ENCODE results near the gene H3-3A.

The H3-3A gene

GRCh38 chr1:226054519-226055327 lies 7.8 kb upstream of the H3-3A start:
- ATAC-seq = no peak

- no peak for ATAC-seq
These were observed 2.8 kb upstream of the H3-3A start for GRCh38 chr1:226059709-226060108.

GRCh38 chr1:226060427-226060826 lies 2.1 kb upstream of the H3-3A start:
- no peak for ATAC-seq

DNA sequence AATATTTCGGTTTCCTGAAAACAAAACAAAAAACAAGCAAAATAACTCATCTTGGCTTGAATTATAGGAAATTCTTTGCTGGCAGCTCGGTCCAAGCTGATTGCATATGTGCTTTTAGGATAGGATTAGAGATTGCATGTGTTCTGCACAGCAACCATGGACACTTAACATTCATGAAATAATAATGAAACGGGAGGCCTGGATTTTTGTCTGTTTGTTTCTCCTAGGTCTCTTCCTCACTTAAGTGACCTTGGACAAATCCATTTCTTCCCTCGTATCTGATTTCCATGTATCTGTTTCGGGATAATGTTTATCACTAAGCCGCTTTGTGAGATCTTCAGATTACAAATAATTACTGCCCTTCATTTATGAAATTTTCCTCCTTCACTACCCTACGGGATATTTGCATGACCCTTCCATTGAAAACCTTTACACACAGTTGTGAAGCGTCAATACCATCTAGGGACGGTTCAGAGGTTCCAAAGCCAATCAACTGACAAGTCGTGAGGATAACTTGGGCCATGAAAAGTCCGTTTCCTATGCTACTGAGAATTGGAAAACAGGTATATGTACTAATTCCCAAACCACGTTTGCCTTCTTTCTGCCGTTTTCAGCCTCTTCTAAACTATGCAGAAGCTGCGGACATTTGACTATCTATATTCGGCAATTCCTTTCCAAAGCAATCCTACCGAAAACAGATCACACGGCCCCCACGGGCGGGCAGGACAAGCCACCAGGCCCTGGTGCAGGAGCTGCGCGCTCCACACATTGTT lies 1.3 kb upstream of the H3-3A start:
- ATAC-seq = no peak

GRCh38 chr1:226061841-226062557 lies 517 bp upstream of the H3-3A start:
- ATAC-seq = peak; percentile 25 to 37

- ATAC-seq = peak; percentile 15
These were observed 884 bp downstream of the H3-3A start for GRCh38 chr1:226063224-226063976.

GRCh38 chr1:226063977-226064815 lies 1.7 kb downstream of the H3-3A start:
- no peak for ATAC-seq

GRCh38 chr1:226064816-226065248 lies 2.3 kb downstream of the H3-3A start:
- ATAC-seq = peak; percentile 16 to 21

GRCh38 chr1:226066415-226067078 lies 4.0 kb downstream of the H3-3A start:
- no peak for ATAC-seq

DNA sequence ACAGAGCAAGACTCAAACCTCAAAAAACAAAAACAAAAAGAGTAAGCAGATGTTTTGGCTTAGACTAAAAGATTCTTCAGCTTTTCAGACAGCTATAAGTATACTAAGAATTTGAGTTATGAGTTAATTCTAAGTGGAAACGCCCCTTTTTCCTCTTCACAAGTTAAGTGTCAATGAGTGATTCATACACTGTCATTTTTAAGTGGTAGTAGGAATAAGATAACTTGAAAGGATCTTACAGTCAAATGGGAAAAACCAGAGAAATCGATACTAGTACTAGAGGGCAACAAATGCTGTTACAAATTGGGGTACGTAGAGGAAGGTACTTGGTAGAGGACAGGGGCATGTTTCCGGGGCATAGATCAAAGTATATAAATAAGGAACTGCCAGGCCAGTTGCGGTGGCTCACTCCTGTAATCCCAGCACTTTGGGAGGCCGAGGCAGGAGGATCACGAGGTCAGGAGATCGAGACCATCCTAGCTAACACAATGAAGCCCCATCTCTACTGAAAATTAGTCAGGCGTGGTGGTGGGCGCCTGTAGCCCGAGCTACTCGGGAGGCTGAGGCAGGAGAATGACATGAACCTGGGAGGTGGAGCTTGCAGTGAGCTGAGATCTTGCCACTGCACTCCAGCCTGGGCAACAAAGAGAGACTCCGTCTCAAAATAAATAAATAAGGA lies 7.4 kb downstream of the H3-3A start:
- peak; percentile 89 to 92 for ATAC-seq

GRCh38 chr1:226072347-226072746 lies 9.8 kb downstream of the H3-3A start:
- ATAC-seq = no peak

- ATAC-seq = no peak
These were observed 10.9 kb downstream of the H3-3A start for GRCh38 chr1:226073184-226073950.

DNA sequence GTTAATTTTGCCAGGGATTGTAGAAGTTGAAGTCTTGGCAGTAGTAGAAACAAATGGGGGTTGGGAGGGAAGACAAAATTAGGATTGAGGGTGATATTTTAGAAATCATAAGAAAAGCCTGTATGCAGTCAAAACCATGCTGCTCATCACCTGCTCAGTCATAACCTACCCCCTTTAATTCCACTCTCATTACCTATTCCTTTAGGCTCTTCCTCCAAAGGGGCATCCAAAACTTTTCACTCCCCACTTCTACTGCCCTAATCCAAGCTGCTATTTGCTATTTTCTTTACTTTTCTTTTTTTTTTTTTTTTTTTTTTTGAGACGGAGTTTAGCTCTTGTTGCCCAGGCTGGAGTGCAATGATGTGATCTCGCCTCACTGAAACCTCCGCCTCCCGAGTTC lies 11.5 kb downstream of the H3-3A start:
- ATAC-seq = no peak

GRCh38 chr1:226076378-226076777 lies 13.9 kb downstream of the H3-3A start:
- ATAC-seq = no peak

DNA sequence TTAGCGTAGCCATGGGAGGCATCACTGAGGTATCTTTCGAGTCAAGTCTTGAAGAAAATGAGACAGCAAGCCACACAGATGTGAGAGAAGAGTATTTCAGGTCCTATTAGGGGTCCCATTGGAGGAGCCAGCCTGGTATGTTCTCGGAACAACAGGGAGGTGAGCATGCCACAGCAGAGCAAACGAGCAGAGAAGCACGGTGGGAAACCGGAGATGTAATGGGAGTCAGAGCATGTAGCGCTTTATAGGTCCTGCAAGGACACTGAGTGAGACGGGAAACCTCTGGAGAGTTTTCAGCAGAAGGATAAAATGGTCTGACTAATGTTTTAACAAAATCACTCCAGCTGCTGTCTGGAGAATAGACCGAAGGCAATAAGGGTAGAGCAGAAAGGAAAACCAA lies 15.9 kb downstream of the H3-3A start:
- no peak for ATAC-seq

DNA sequence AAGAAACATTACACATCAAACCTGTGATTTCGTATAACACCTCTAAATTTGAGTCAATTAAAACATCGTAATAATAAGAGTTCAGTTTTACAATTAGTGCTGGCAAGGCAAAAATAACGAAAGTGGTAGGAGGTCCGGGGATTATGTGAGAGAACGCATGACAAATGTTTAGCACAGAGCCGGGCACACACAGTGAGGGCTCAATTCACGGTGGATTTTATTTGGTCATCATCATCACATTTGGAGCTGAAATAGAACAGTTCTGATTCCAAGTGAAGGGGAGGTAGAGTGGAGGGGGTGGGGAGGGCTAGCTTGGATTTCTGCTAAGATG lies 20.0 kb downstream of the H3-3A start:
- ATAC-seq = peak in 1 of 2 donors; percentile 2

- peak in 1 of 2 donors; percentile 3 for ATAC-seq
These were observed 20.4 kb downstream of the H3-3A start for GRCh38 chr1:226082959-226083301.

- ATAC-seq = peak; percentile 89 to 94
These were observed 21.0 kb downstream of the H3-3A start for GRCh38 chr1:226083302-226084101.

Measured in activated CD4-positive, CD25-positive, alpha-beta regulatory T cell treated with anti-CD3 and anti-CD28 coated beads, Interleukin-2, amount 50 U/mL, for 24 hours (primary cell).